Measurements from ENCODE around the gene NEURL1B.
A peak's percentile ranks its signal among the peaks of the same experiment; 100 is the strongest.
"Not testable (repeated sequence)": the region's sequence is repeated elsewhere in the genome, so short reads cannot be mapped to it uniquely, and the experiment has no call there.

Gene NEURL1B

GRCh38 chr5:172634106-172634899, 6.8 kb upstream of the NEURL1B start:
- no peak for DNase-seq (ENCODE audit: low read depth)

- DNase-seq (ENCODE audit: low read depth): no peak
Measured at GRCh38 chr5:172635038-172635437, 6.0 kb upstream of the NEURL1B start.

GRCh38 chr5:172636279-172637050, 4.6 kb upstream of the NEURL1B start:
- DNase-seq (ENCODE audit: low read depth): no peak

DNA sequence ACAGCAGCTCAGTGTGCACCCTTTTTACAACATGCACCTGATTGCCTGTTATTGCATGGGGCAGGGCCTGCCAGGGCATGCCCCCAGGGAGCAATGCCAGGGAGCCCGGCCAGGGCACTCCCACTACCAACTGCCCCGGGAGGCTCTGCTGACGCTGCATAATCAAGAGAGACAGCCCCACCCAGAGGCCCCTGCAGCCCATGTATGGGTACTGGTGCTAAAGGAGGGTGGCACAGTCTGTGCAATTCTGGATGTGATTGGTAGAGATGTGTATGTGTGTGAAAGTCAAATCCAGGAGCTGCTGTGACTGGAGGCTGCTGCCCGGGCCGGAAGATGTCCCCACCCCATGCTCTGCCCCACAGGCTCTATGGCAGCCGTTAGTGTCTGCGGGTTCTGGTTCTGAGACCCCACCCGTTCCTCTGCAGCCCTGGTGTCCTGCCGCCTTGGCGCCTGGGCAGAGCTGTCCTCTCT, 3.9 kb upstream of the NEURL1B start:
- DNase-seq (ENCODE audit: low read depth): no peak

DNA sequence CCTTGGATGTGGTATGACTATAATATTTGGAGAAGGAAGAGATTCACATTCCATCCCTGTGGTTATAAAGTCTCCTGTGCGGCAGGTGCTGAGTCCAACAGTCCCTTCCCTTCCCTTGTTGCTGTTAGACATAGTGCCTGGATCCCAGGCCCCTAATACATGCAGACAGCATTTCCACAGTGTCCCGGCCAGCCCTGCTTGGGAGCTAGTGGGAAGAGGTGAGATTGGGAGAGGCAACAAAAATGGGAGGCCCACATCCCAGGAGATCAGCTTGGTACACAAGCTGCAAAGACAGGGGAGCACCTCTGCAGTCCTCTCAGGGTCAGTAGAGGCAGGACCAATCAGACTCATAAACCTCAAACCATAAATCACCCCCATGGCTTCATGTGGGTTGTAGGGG, 3.3 kb upstream of the NEURL1B start:
- no peak for DNase-seq (ENCODE audit: low read depth)

- DNase-seq (ENCODE audit: low read depth): no peak
Measured at GRCh38 chr5:172638209-172638768, 2.8 kb upstream of the NEURL1B start.

GRCh38 chr5:172640139-172640538, 924 bp upstream of the NEURL1B start:
- no peak for DNase-seq (ENCODE audit: low read depth)

DNA sequence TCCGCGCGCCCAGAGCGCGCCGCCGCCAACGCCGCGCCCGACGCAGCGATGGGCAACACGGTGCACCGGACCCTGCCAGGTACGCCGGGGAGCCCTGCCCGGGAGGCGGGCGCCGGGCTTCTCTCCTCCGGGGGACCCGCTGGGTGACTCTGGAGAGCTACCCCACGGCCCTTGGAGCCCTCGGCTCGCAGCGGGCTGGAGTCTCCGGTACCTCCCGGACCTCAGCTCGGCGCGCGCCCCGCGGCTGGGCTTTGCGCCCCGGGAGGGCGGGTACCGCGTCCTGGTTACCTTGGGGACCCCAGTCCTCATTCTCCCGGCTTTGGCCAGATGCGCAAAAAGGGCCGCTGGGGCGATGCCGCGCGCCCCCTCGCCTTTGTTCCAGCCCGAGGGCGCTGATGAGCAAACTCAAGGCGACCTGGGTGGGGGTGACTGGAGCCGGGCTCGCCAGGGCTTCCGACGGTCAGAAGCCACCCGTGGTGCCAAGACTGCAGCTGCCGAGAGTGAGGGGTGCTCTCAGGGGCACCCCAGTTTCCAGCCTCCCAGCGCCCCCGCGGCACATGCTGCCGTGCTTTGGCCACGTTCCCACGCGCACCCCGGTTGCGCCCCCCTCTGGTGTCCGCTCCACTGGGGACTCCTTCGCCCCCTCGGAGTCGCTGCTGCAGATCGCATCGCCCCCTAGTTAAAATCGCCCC, 442 bp downstream of the NEURL1B start:
- no peak for DNase-seq (ENCODE audit: low read depth)

GRCh38 chr5:172642051-172642409, 967 bp downstream of the NEURL1B start:
- no peak for DNase-seq (ENCODE audit: low read depth)

DNA sequence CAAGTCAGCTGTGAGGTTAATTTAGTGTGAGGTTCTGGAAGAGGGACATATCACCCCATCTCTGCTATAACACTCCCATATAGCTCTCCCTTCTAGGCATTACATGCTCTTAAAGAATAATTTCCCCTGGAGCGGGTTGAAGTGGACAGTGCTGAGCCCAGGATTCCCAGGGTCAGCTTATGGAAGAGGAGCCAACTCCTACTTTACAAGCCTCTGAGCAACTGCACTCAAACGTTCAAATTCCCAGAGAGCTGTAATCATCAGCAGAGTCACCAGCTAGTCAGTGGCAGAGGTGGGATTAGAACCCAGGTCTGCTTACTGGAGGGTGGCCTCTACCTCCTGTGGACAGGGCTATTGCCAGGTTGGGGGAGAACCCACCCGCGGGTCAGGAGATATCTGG, 1.4 kb downstream of the NEURL1B start:
- no peak for DNase-seq (ENCODE audit: low read depth)

GRCh38 chr5:172642926-172643871, 2.1 kb downstream of the NEURL1B start:
- no peak for DNase-seq (ENCODE audit: low read depth)

GRCh38 chr5:172644266-172644665, 3.2 kb downstream of the NEURL1B start:
- no peak for DNase-seq (ENCODE audit: low read depth)

DNA sequence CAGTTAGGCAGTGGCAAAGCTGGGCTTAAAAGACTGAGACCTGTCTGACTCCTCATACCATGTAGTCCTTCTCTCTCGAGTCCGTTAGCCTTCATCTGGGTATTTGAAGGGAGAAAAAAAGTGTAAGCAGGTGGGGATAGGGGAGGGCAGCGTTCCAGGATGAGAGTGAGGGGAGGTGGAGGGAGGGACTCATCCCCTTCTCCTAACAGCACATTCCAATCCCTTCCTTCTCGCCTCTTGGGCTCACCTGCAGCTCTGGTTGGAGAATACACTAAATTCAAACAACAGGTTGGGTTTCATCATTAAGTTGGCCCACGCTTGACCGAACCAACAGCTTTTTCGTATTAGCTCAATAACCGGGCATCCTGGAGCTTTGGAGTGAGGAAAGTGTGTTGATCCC, 3.6 kb downstream of the NEURL1B start:
- no peak for DNase-seq (ENCODE audit: low read depth)

DNA sequence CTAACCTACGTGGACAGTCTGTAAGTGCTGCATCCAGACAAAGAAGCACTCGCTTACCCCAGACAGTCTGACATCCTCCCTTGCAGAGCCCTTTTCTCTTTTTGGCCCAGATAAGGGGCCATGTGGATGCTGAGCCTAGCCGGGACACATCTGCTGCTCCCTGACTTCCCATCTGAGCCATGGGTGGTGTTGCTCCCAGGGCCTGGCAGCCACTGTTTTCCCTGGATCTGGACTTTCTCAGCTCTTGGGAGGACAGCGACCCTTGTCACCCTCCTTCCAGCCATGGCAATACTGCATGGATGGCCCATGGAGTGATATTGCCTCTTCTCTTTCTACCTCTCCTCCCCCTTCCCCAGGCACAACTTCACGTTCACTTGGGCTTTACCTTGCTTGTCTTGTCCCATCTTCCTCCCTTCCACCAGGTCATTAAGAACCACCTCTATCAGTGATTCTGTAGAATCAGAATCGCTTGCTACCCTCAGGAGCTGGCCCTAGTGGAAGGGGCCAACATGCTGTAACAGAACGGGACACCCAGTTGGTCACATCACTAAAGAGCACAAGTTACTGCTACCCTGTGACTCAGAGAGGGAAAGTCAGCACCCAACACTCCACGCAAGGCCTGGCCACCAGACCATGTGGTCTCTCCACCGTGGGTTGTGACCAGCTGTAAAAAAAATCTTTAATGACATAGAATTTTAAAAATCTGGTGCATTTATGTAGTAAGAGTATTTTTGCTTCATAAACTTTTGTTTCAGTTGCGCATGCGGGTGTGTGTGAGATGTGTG, 4.4 kb downstream of the NEURL1B start:
- no peak for DNase-seq (ENCODE audit: low read depth)

DNA sequence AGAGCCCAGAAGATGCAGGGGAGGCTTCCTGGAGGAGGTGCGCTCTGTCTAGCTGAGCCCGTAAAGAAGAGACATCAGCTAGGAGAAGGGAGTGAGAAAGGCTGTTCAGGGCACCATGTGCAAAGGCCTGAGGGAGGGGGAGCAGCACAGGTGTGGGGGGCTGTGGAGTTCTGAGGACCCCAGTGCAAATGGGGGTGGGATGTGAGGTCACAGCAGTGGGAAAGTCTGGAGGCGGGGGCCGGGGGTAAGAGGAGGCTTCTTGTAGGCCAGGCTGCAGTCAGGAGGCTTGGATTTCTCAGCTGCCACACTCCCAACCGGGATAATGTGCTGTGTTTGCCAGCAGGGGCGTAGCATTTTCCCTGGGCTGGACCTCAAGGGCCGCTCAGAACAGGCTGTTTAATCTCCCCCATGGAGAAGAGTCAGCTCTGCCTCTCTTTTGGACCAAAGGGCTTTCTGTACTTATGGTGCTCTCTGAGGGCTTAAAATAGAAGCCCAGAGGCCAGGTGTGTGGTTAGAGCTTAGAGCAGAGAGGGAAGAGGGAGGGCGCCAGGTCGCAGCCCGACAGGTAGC, 5.7 kb downstream of the NEURL1B start:
- DNase-seq (ENCODE audit: low read depth): peak; percentile 15

DNA sequence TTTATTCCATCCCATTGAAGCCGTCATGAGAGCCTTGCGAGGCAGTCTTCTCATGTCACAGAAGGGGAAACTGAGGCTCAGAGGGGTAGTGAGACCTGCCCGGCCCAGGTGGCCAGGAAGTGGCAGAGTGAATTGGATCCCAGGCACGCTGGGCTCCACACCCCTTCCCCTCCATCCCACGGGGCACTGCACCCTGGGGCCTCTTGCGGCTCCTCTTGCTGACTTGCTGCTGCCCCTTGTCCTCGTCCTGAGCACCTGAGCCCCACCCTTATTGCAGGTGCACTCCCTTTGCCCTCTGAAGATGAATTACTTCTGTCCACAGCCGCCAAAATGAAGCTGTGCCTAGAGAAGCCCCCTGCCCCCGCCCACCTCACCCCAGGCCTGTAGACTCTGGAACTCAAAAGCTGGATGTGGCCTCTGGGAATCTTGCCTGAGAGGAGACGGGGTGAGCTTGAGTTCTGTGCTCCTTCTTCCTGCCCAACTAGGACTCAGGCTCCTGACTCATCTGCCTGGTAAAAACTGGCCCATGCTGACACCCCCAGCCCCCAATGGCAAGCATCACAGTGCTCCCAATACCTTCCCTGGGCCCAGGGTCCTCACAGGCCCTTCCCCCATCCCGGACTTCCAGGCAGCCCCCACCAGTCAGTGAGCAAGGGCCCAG, 6.4 kb downstream of the NEURL1B start:
- no peak for DNase-seq (ENCODE audit: low read depth)

DNA sequence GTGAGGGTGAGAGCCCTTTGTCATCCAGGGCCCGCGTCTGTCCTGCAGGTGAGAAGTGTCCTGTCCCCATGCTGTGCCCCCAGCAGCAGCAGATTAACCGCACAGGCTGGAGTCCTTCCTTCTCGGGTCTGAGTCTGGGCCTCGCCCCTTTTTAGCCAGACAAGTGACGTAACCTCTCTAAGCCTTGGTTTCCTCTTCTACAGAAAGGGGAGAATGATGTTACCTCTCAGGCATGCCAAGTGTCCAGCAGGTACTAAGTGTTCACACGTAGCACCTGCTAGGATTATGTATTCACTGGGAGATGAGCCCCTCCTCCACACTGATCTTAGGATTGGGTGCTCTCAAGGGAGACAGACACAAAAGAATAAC, 6.9 kb downstream of the NEURL1B start:
- peak; percentile 66 for DNase-seq (ENCODE audit: low read depth)

- DNase-seq (ENCODE audit: low read depth): no peak
Measured at GRCh38 chr5:172648755-172649154, 7.7 kb downstream of the NEURL1B start.

GRCh38 chr5:172656496-172656895, 15.4 kb downstream of the NEURL1B start:
- not testable (repeated sequence) for DNase-seq (ENCODE audit: low read depth)
